H9 (cell line): ENCODE measurements around the gene DIS3L2. TPM values are rescaled to one million over a fixed set of nuclear protein-coding genes. Genes with fewer than 3 reads are reported as not detected.

Experiments used
- DNase-seq: peaks from one replicate; pipeline ENCODE4 v3.0.0-alpha.2; 2017
- H2AFZ ChIP-seq: one replicate; pipeline ENCODE4 v1.6.1; 2013; ENCODE audit warnings: mild to moderate bottlenecking, low read length, control low read depth, moderate library complexity
- H2AK5ac ChIP-seq: 2 replicates; pipeline ENCODE4 v1.6.1; 2013; ENCODE audit warnings: low read length, control low read depth, mixed read lengths; ENCODE audit not compliant: insufficient read length
- H2BK120ac ChIP-seq: one replicate; pipeline ENCODE4 v1.6.1; 2013; ENCODE audit warnings: low read depth, mild to moderate bottlenecking, low read length, control low read depth, inconsistent platforms; ENCODE audit not compliant: poor library complexity, severe bottlenecking
- H2BK12ac ChIP-seq: 2 replicates; pipeline ENCODE4 v1.6.1; 2013; ENCODE audit warnings: low read length, control low read depth, mixed read lengths, low read depth; ENCODE audit not compliant: insufficient read length
- H2BK15ac ChIP-seq: 2 replicates; pipeline ENCODE4 v1.6.1; 2013; ENCODE audit warnings: low read depth, low read length, control low read depth
- H2BK20ac ChIP-seq: one replicate; pipeline ENCODE4 v1.6.1; 2013; ENCODE audit warnings: low read depth, mild to moderate bottlenecking, low read length, control low read depth, inconsistent platforms; ENCODE audit not compliant: poor library complexity, severe bottlenecking
- H2BK5ac ChIP-seq: 2 replicates; pipeline ENCODE4 v1.6.1; 2013; ENCODE audit warnings: low read length, control low read depth, mixed read lengths; ENCODE audit not compliant: insufficient read length
- H3K14ac ChIP-seq: 2 replicates; pipeline ENCODE4 v1.6.1; 2013; ENCODE audit warnings: low read length, control low read depth; ENCODE audit not compliant: insufficient read depth
- H3K18ac ChIP-seq: 2 replicates; pipeline ENCODE4 v1.6.1; 2013; ENCODE audit warnings: low read depth, mild to moderate bottlenecking, mixed read lengths, low read length, control low read depth; ENCODE audit not compliant: insufficient read length
- H3K23ac ChIP-seq: 2 replicates; pipeline ENCODE4 v1.6.1; 2013; ENCODE audit warnings: low read length, control low read depth, mixed read lengths, low read depth; ENCODE audit not compliant: insufficient read length
- H3K23me2 ChIP-seq: 2 replicates; pipeline ENCODE4 v1.6.1; 2013; ENCODE audit warnings: low read depth, mild to moderate bottlenecking, mixed read lengths, low read length, control low read depth; ENCODE audit not compliant: insufficient read length, poor library complexity, severe bottlenecking
- H3K27ac ChIP-seq: 2 replicates; pipeline ENCODE4 v1.5.1; 2013; ENCODE audit warnings: low read length, control low read depth, mixed read lengths, low read depth; ENCODE audit not compliant: insufficient read length
- H3K27me3 ChIP-seq: 2 replicates; pipeline ENCODE4 v1.6.1; 2013; ENCODE audit warnings: low read length, control low read depth, inconsistent platforms; ENCODE audit not compliant: insufficient read depth
- H3K4ac ChIP-seq: 2 replicates; pipeline ENCODE4 v1.6.1; 2013; ENCODE audit warnings: low read depth, mild to moderate bottlenecking, control low read depth, inconsistent platforms, low read length, moderate library complexity
- H3K4me1 ChIP-seq: 2 replicates; pipeline ENCODE4 v1.6.1; 2013; ENCODE audit warnings: low read length, control low read depth, inconsistent platforms; ENCODE audit not compliant: insufficient read depth
- H3K4me2 ChIP-seq: 2 replicates; pipeline ENCODE4 v1.6.1; 2013; ENCODE audit warnings: low read length, control low read depth, mixed read lengths; ENCODE audit not compliant: insufficient read length, insufficient read depth
- H3K56ac ChIP-seq: 2 replicates; pipeline ENCODE4 v1.6.1; 2013; ENCODE audit warnings: low read depth, mild to moderate bottlenecking, mixed read lengths, low read length, control low read depth; ENCODE audit not compliant: insufficient read length
- H3K79me1 ChIP-seq: 2 replicates; pipeline ENCODE4 v1.6.1; 2013; ENCODE audit warnings: low read depth, mild to moderate bottlenecking, moderate library complexity, low read length, control low read depth, inconsistent platforms; ENCODE audit not compliant: insufficient read depth, poor library complexity, severe bottlenecking
- H3K79me2 ChIP-seq: 2 replicates; pipeline ENCODE4 v1.6.1; 2013; ENCODE audit warnings: low read length, control low read depth, inconsistent platforms; ENCODE audit not compliant: insufficient read depth
- H3K9ac ChIP-seq: 2 replicates; pipeline ENCODE4 v1.6.1; 2013; ENCODE audit warnings: low read length, control low read depth, mixed read lengths; ENCODE audit not compliant: insufficient read length; ENCODE audit errors: extremely low read depth
- H3K9me3 ChIP-seq: one replicate; pipeline ENCODE4 v1.6.1; 2013; ENCODE audit warnings: low read depth, low read length, inconsistent platforms; ENCODE audit not compliant: control insufficient read depth
- H3T11ph ChIP-seq: one replicate; pipeline ENCODE4 v1.6.1; 2013; ENCODE audit warnings: mild to moderate bottlenecking, low read length, control low read depth, inconsistent platforms
- H4K20me1 ChIP-seq: one replicate; pipeline ENCODE4 v1.6.1; 2013; ENCODE audit not compliant: control insufficient read depth, insufficient read length, insufficient read depth
- H4K5ac ChIP-seq: 2 replicates; pipeline ENCODE4 v1.6.1; 2013; ENCODE audit warnings: low read depth, mild to moderate bottlenecking, mixed read lengths, low read length, control low read depth; ENCODE audit not compliant: insufficient read length
- H4K8ac ChIP-seq: replicated peaks from 2 replicates; pipeline ENCODE4 v1.6.1; 2013; ENCODE audit warnings: low read length, control low read depth, mixed read lengths, low read depth; ENCODE audit not compliant: insufficient read length
- H4K91ac ChIP-seq: 2 replicates; pipeline ENCODE4 v1.6.1; 2013; ENCODE audit warnings: low read depth, mild to moderate bottlenecking, moderate library complexity, mixed read lengths, low read length, control low read depth; ENCODE audit not compliant: insufficient read length
- H3K27ac Mint-ChIP-seq, 3 experiments: 2 replicates in 2 of 3; 3 replicates in 1 of 3; pipeline ENCODE4 v1.8.0; 2020 to 2021; ENCODE audit warnings: mixed read lengths in 3 of 3, mild to moderate bottlenecking in 1 of 3, moderate library complexity in 1 of 3
- H3K27me3 Mint-ChIP-seq: 2 replicates; pipeline ENCODE4 v1.8.0; 2021; ENCODE audit warnings: low read depth, mild to moderate bottlenecking, moderate library complexity, mixed read lengths
- H3K36me3 Mint-ChIP-seq, 3 experiments: 2 replicates in 2 of 3; 3 replicates in 1 of 3; pipeline ENCODE4 v1.8.0; 2020 to 2021; ENCODE audit warnings: low read depth in 3 of 3, mixed read lengths in 3 of 3; ENCODE audit not compliant: insufficient read depth in 1 of 3
- H3K4me1 Mint-ChIP-seq, 2 experiments: 2 replicates each; pipeline ENCODE4 v1.8.0; 2020; ENCODE audit warnings: mixed read lengths in 2 of 2
- H3K4me3 Mint-ChIP-seq, 2 experiments: 2 replicates in 1 of 2; 3 replicates in 1 of 2; pipeline ENCODE4 v1.8.0; 2020 to 2021; ENCODE audit warnings: mild to moderate bottlenecking in 2 of 2, mixed read lengths in 2 of 2, moderate library complexity in 1 of 2
- H3K9me3 Mint-ChIP-seq, 2 experiments: 2 replicates in 1 of 2; 3 replicates in 1 of 2; pipeline ENCODE4 v1.8.0; 2020; ENCODE audit warnings: mild to moderate bottlenecking in 2 of 2, mixed read lengths in 2 of 2, moderate library complexity in 1 of 2
- WGBS: extraction: QIAGEN DNeasy Blood & Tissue Kit; methylation state at CpG from one replicate; pipeline ENCODE4 v1.1.7; 2013; ENCODE audit warnings: missing lambda C conversion rate, low lambda C conversion rate, mixed read lengths; ENCODE audit not compliant: insufficient read length; ENCODE audit errors: extremely low coverage; 5-methylcytosine and 5-hydroxymethylcytosine counted together
- total RNA-seq: library from RNA; stranded (reverse); gene quantifications from 2 replicates; pipeline ENCODE4 v1.2.1, GENCODE V29; 2021
- TF ChIP-seq, protein P1 (sequence below): fragments of 200-600 bp; sonication (generic); conservative IDR thresholded peaks from 3 replicates; pipeline ENCODE4 v1.8.0; 2021; ENCODE audit warnings: antibody characterized with exemption, mild to moderate bottlenecking

The DIS3L2 gene
- total RNA-seq, 1 experiment from 2014 or later: 28.1 TPM

DNA sequence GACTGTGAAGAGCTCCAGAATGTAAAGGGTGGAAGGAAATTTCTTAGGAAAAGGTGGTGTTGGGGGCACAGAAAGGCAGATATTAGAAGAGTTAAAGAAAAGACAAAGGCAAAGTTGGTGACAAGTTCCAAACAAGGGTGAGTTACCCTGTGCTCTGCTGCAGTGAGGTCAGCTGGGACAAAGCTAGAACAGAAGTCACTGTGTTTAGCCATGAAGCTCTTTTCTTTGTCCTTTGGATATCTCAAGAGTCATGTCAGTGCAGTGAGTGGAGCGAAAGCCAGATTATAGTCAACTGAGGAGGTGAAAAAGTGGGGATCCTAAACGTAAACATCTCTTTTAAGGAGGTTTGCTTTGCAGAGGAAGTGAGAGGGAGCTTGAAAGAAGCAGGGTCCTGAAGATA, 229.3 kb downstream of the DIS3L2 start:
- Histone ChIP-seq H3K23me2 (no peaks in the 10 kb centered on the region), H4K91ac (no peak overlapping the region), H3K9me3 (no peaks in the 10 kb centered on the region), H3K4me1 (peaks cover 2% of the 10 kb centered on the region; the same call in 1 of the 2 replicates), H3K18ac (no peak overlapping the region), H3K79me1 (no peaks in the 10 kb centered on the region), H2BK15ac (no peak overlapping the region), H2AFZ (no peak overlapping the region), H3K4ac (no peak overlapping the region), H4K8ac (no peak overlapping the region), H3K4me2 (no peak overlapping the region), H3K9ac (no peak overlapping the region), H3K27ac (no peak overlapping the region), H2BK12ac (no peak overlapping the region), H3K79me2 (no peaks in the 10 kb centered on the region), H3K27me3 (no peaks in the 10 kb centered on the region), H4K20me1 (peaks cover 2% of the 10 kb centered on the region), H2BK5ac (no peak overlapping the region), H3T11ph (no peak overlapping the region), H3K23ac (no peak overlapping the region), H3K56ac (no peak overlapping the region), H2BK20ac (no peak overlapping the region), H2BK120ac (no peak overlapping the region), H4K5ac (no peak overlapping the region), H3K14ac (no peak overlapping the region), H2AK5ac (no peak overlapping the region)
- no CpG with 5 or more reads among the region's 2 CpGs for WGBS
- Mint-ChIP-seq H3K27me3 (no peaks in the 10 kb centered on the region), H3K9me3 (peaks cover 4 to 9% of the 10 kb centered on the region in 2 experiments), H3K36me3 (peaks cover 4 to 12% (median 7%) of the 10 kb centered on the region in 3 experiments), H3K4me3 (no peak overlapping the region), H3K27ac (peak overlapping the region in 2 of 3 experiments; percentile 7 to 14; a peak in 5 of 7 replicates), H3K4me1 (peaks cover 8 to 23% of the 10 kb centered on the region in 2 experiments)
- TF ChIP-seq, protein P1, sequence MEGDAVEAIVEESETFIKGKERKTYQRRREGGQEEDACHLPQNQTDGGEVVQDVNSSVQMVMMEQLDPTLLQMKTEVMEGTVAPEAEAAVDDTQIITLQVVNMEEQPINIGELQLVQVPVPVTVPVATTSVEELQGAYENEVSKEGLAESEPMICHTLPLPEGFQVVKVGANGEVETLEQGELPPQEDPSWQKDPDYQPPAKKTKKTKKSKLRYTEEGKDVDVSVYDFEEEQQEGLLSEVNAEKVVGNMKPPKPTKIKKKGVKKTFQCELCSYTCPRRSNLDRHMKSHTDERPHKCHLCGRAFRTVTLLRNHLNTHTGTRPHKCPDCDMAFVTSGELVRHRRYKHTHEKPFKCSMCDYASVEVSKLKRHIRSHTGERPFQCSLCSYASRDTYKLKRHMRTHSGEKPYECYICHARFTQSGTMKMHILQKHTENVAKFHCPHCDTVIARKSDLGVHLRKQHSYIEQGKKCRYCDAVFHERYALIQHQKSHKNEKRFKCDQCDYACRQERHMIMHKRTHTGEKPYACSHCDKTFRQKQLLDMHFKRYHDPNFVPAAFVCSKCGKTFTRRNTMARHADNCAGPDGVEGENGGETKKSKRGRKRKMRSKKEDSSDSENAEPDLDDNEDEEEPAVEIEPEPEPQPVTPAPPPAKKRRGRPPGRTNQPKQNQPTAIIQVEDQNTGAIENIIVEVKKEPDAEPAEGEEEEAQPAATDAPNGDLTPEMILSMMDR: no peak
- no peak for DNase-seq
